AG09319 (cell line): ENCODE measurements around the gene MEIKIN.

Experiments
- DNase-seq: peaks from one replicate; pipeline ENCODE4 v3.0.0-alpha.2; 2010; ENCODE audit warnings: low read depth; ENCODE audit errors: extremely low read depth
- TF ChIP-seq, protein P1 (sequence below): IDR thresholded peaks from 2 replicates; pipeline ENCODE4 v1.5.1; 2011; ENCODE audit warnings: low read depth, mild to moderate bottlenecking, inconsistent platforms, low read length, moderate library complexity

Gene MEIKIN

DNA sequence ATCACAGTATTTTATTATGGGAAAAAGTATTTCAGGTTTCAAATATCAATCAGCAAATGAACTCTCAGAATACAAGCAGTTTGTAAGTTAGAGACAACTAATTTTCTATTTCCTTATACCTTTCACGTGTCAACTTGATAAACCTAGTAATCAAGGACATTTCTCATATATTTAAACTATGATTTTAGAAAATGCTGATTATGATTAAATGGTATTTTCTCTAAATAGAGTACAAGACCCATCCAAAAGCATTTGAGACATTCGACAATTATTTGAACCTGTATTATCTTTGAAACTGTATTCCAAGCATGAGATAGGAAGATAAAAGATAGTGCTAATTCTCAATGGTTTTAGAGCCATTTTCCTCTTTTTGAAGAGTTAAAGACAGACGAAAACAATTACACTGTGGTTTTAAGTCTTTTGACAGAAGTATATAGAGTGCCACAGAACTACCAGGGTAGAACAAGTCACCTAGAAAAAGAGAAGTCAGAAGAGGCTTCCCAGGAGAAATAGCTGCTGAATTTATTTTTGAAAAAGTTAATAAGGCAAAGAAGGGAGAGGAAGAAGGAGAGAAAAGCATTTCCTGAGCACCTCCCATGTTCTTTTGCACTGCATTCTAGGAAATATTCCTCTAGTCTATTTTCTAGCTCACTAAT is 5.6 kb downstream of the MEIKIN start:
- TF ChIP-seq, protein P1, sequence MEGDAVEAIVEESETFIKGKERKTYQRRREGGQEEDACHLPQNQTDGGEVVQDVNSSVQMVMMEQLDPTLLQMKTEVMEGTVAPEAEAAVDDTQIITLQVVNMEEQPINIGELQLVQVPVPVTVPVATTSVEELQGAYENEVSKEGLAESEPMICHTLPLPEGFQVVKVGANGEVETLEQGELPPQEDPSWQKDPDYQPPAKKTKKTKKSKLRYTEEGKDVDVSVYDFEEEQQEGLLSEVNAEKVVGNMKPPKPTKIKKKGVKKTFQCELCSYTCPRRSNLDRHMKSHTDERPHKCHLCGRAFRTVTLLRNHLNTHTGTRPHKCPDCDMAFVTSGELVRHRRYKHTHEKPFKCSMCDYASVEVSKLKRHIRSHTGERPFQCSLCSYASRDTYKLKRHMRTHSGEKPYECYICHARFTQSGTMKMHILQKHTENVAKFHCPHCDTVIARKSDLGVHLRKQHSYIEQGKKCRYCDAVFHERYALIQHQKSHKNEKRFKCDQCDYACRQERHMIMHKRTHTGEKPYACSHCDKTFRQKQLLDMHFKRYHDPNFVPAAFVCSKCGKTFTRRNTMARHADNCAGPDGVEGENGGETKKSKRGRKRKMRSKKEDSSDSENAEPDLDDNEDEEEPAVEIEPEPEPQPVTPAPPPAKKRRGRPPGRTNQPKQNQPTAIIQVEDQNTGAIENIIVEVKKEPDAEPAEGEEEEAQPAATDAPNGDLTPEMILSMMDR = no peak
- DNase-seq = no peak

DNA sequence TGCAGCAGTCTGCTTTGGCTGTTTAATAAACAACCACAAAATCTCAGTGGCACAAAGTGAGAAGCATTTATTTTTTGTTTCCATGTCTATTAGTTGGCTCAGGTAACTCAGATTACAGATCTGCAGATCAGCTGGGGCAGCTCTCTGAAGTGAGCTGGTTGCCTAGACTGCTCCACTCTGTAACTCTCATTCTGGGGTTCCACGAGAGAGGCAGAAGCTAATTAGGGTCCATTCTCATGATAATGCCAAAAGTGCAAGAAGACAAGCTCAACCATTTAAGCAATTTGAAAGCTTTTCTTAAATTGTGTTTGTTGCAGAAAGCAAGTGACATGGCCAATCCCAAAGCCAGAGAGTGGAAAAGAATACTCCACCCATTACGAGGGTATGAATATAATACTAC is 13.2 kb downstream of the MEIKIN start:
- TF ChIP-seq, protein P1 = no peak
- DNase-seq = no peak

DNA sequence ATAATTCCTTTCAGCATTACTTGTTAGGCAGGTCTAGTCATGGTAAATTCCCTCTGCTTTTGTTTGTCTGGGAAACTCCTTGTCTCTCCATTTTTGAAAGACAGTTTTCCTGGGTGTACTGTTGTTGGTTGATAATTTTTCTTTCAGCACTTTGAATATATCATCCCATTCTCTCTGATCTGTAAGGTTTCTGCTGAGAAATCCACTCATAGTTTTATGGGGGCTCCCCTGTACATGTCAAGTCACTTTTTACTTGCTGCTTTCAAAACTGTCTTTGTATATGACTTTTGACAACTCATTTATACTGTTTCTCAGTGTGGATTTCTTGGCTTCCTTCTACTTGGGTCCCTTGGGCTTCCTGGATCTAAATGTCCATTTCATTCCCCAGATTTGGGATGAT is 16.5 kb downstream of the MEIKIN start:
- TF ChIP-seq, protein P1 = no peak

DNA sequence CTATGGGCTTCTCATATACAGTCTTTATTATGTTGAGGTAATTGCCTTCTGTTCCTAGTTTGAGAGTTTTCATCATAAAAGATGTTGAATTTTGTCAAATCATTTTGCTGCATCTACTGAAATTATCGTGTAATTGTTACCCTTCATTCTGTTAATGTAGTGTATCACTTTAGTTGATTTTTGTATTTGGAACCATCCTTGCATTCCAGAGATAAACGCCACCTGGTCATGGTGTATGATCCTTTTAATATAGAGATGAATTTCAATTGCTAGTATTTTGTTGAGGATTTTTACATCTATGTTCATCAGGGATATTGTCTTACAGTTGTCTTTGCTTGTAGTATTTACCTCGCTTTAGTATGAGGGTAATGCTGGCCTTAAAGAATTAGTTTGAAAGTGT is 19.3 kb downstream of the MEIKIN start:
- no peak for DNase-seq
- TF ChIP-seq, protein P1 = no peak

More for the DNA sequence above, 16.5 kb downstream of the MEIKIN start:
- no peak for DNase-seq

DNA sequence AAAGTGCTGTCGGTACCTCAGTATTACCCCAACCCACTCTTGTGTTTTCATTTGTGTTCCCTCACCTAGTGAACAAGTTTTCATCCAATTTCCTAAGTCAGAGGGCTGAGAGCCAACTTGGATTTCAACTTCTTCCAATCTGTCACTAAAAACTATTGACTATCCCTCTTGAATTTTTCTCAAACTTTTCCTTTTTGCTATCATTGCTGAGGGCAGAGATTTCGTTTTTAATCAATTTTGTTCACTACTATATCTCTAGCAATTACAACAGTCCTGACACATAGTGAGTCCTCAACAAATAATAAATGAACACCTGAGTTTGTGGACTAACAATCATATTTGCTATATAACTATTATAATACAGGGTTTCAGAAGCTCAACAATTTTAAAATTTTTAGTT is 29.0 kb downstream of the MEIKIN start:
- no peak for DNase-seq
- TF ChIP-seq, protein P1 = no peak

DNA sequence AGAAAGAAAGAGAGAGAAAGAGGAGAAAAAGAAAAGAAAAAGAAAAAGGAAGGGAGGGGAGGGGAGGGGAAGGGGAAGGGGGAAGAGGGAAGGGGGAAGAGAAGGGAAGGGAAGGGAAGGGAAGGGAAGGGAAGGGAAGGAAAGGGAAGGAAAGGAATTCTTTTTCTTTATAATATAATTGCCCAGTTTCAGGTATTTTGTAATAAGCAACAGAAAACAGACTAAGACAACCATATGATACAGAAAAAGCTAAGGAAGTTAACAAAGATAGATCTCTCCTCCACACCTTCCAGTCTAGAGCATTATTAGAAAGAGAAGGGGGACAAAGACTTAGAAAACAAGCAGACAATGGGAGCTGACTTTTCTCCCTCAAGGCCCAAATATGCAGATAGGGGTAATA is 31.0 kb downstream of the MEIKIN start:
- no peak for DNase-seq
- TF ChIP-seq, protein P1 = no peak

DNA sequence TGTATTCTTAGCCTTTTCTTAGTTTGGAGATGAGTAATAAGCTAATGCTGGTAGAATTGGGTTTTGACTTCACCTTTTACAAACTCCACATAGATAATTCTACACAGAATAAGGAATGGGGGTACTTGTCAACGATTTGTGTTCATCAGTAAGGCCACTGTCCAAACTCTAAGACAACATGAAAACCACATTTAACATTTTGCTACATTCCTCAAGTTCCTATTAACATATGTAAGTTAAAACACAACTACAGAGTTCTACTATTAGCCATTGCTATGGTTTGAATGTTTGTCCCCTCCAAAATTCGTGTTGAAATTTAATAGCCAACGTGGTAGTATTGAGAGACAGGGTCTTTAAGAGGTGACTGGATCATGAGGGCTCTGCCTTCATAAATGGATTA is 31.9 kb downstream of the MEIKIN start:
- no peak for DNase-seq
- TF ChIP-seq, protein P1 = no peak
